HG02610 (cell line): ENCODE data around the gene ANKRD39.

Experiments
- ATAC-seq: cut with Tn5 transposase; IDR thresholded peaks from one replicate; pipeline ENCODE4 v1.9.1; 2021; ENCODE audit warnings: mild to moderate bottlenecking, moderate library complexity; ENCODE audit not compliant: unreplicated experiment

The ANKRD39 gene

GRCh38 chr2:96888072-96889011 lies 30.5 kb upstream of the ANKRD39 start:
- no peak for ATAC-seq

GRCh38 chr2:96887493-96888012 lies 29.7 kb upstream of the ANKRD39 start:
- ATAC-seq, result no peak

- ATAC-seq, result no peak
Observed at GRCh38 chr2:96885432-96886347, 27.9 kb upstream of the ANKRD39 start.

GRCh38 chr2:96884299-96885094 lies 26.7 kb upstream of the ANKRD39 start:
- no peak for ATAC-seq

GRCh38 chr2:96883306-96883705 lies 25.5 kb upstream of the ANKRD39 start:
- no peak for ATAC-seq

- ATAC-seq, result no peak
Observed at GRCh38 chr2:96882906-96883305, 25.1 kb upstream of the ANKRD39 start.

- no peak for ATAC-seq
Observed at GRCh38 chr2:96882230-96882629, 24.4 kb upstream of the ANKRD39 start.

GRCh38 chr2:96881349-96882195 lies 23.8 kb upstream of the ANKRD39 start:
- ATAC-seq, result no peak

GRCh38 chr2:96880891-96881273 lies 23.1 kb upstream of the ANKRD39 start:
- ATAC-seq, result no peak

- ATAC-seq, result no peak
Observed at GRCh38 chr2:96879545-96880040, 21.8 kb upstream of the ANKRD39 start.

- ATAC-seq, result no peak
Observed at GRCh38 chr2:96878796-96879544, 21.2 kb upstream of the ANKRD39 start.

- no peak for ATAC-seq
Observed at GRCh38 chr2:96878171-96878570, 20.4 kb upstream of the ANKRD39 start.

GRCh38 chr2:96877631-96878092 lies 19.8 kb upstream of the ANKRD39 start:
- no peak for ATAC-seq

GRCh38 chr2:96877042-96877451 lies 19.2 kb upstream of the ANKRD39 start:
- no peak for ATAC-seq

- no peak for ATAC-seq
Observed at GRCh38 chr2:96876269-96877041, 18.6 kb upstream of the ANKRD39 start.

GRCh38 chr2:96875498-96876268 lies 17.9 kb upstream of the ANKRD39 start:
- no peak for ATAC-seq

GRCh38 chr2:96874198-96874831 lies 16.5 kb upstream of the ANKRD39 start:
- peak; percentile 65 for ATAC-seq
